ENCODE data around the gene PTPRD.

Gene PTPRD

DNA sequence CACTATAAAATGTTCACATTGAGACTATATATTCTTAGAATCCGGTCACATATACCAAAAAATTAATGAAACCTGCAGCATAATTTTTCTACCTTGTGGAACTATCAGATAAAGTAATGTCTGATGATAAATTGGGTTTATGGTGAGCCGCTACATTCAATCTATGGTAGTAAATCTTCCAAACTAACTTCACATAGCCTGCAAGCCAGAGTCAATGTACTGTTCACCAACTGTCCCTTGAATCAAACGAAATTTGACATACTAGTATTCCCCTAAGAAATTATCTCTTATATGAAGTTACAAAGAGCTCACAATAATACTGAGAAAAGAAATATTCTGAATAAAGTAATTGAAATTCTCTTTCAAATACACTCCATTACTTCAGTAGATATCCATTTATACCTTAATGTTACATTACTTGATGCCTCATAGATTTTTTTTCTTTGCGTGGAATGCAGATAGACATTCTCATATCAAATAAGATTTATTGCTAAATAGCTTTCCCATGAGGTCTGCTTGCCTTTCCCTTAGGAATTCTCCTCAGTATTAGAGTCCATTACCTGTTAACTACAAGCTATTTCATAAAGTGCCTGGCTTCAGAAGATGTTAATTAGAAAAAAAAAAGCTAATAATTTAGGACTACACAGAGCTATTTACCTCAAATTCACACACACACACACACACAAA lies 169.5 kb downstream of the PTPRD start:
- POLR2A ChIA-PET: no interaction called here
- no peaks in the 10 kb centered on the region for H3K4me1 ChIP-seq (ENCODE audit: control insufficient read depth, insufficient read depth, low read length)
- CTCF ChIA-PET: no interaction called here
- H3K27ac ChIP-seq (ENCODE audit: extremely low read depth, low read depth, low read length): no peak overlapping the region
- no peak overlapping the region for H3K4me3 ChIP-seq (ENCODE audit: low read depth, low read length)
- TF ChIP-seq ZNF473 (tag by site-specific recombination; IDR thresholded peaks at IDR 0.05): no peak
- TF ChIP-seq TRIM28 (IDR thresholded peaks at IDR 0.05; ENCODE audit: borderline replicate concordance, low read length): no peak
- TF ChIP-seq ZNF791 (tag by site-specific recombination; IDR thresholded peaks at IDR 0.05): no peak
- TF ChIP-seq ZNF239 (tag by site-specific recombination; IDR thresholded peaks at IDR 0.05): no peak
- no peak for TF ChIP-seq IKZF3 (tag by site-specific recombination; IDR thresholded peaks at IDR 0.05)
- TF ChIP-seq KLF8 (tag by site-specific recombination; IDR thresholded peaks at IDR 0.05): no peak
- TF ChIP-seq, protein P1, sequence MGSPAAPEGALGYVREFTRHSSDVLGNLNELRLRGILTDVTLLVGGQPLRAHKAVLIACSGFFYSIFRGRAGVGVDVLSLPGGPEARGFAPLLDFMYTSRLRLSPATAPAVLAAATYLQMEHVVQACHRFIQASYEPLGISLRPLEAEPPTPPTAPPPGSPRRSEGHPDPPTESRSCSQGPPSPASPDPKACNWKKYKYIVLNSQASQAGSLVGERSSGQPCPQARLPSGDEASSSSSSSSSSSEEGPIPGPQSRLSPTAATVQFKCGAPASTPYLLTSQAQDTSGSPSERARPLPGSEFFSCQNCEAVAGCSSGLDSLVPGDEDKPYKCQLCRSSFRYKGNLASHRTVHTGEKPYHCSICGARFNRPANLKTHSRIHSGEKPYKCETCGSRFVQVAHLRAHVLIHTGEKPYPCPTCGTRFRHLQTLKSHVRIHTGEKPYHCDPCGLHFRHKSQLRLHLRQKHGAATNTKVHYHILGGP (tag by site-specific recombination; IDR thresholded peaks at IDR 0.05): no peak
- TF ChIP-seq, protein P2, sequence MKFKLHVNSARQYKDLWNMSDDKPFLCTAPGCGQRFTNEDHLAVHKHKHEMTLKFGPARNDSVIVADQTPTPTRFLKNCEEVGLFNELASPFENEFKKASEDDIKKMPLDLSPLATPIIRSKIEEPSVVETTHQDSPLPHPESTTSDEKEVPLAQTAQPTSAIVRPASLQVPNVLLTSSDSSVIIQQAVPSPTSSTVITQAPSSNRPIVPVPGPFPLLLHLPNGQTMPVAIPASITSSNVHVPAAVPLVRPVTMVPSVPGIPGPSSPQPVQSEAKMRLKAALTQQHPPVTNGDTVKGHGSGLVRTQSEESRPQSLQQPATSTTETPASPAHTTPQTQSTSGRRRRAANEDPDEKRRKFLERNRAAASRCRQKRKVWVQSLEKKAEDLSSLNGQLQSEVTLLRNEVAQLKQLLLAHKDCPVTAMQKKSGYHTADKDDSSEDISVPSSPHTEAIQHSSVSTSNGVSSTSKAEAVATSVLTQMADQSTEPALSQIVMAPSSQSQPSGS (tag by site-specific recombination; IDR thresholded peaks at IDR 0.05; ENCODE audit: low read depth): no peak
- no peak for TF ChIP-seq MYNN (tag by site-specific recombination; IDR thresholded peaks at IDR 0.05; ENCODE audit: borderline replicate concordance)
- TF ChIP-seq KLF1 (tag by site-specific recombination; IDR thresholded peaks at IDR 0.05): no peak
- TF ChIP-seq KLF10 (tag by site-specific recombination; IDR thresholded peaks at IDR 0.05): no peak
- no peak for TF ChIP-seq ZFP3 (tag by site-specific recombination; IDR thresholded peaks at IDR 0.05; ENCODE audit: low read depth)
- no peak for TF ChIP-seq YY2 (tag by site-specific recombination; IDR thresholded peaks at IDR 0.05)
- H3K9me3 ChIP-seq (ENCODE audit: control insufficient read depth, insufficient read depth, low read depth, low read length): no peaks in the 10 kb centered on the region
- H3K36me3 ChIP-seq (ENCODE audit: control insufficient read depth in 2 of 2, insufficient read depth in 1 of 2, low read length in 2 of 2): no peaks in the 10 kb centered on the region

DNA sequence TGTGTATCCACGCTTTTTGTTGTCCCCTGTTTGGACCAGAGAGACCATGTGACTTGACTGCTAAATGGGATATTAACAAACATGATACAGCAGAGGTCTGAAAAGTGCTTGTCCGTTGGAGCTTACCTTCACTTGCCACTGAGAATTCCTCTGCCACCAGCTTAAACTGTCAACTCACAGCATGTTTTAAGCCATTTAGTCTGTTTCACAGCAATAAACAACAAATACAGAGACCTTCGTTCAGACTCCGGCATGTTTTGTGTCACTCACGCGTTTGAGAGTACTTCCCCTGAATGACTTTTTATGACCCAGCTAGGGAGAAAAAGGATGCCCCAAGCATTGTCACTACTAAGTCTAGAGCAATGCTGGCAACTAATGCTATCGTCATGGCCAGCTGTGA lies 173.8 kb downstream of the PTPRD start:
- H3K4me1 ChIP-seq (ENCODE audit: control insufficient read depth, insufficient read depth, low read length): no peaks in the 10 kb centered on the region
- H3K9me3 ChIP-seq (ENCODE audit: control insufficient read depth, insufficient read depth, low read depth, low read length): no peaks in the 10 kb centered on the region
- ChIA-PET POLR2A (no interaction called here), CTCF (no interaction called here)
- no peaks in the 10 kb centered on the region for H3K36me3 ChIP-seq (ENCODE audit: control insufficient read depth in 2 of 2, insufficient read depth in 1 of 2, low read length in 2 of 2)
- H3K4me3 ChIP-seq (ENCODE audit: low read depth, low read length): no peak overlapping the region
- H3K27ac ChIP-seq (ENCODE audit: extremely low read depth, low read depth, low read length): no peak overlapping the region
- TF ChIP-seq, protein P3, sequence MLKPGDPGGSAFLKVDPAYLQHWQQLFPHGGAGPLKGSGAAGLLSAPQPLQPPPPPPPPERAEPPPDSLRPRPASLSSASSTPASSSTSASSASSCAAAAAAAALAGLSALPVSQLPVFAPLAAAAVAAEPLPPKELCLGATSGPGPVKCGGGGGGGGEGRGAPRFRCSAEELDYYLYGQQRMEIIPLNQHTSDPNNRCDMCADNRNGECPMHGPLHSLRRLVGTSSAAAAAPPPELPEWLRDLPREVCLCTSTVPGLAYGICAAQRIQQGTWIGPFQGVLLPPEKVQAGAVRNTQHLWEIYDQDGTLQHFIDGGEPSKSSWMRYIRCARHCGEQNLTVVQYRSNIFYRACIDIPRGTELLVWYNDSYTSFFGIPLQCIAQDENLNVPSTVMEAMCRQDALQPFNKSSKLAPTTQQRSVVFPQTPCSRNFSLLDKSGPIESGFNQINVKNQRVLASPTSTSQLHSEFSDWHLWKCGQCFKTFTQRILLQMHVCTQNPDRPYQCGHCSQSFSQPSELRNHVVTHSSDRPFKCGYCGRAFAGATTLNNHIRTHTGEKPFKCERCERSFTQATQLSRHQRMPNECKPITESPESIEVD (tag by site-specific recombination; IDR thresholded peaks at IDR 0.05): no peak
- TF ChIP-seq ZNF16 (tag by site-specific recombination; IDR thresholded peaks at IDR 0.05; ENCODE audit: low read depth) (no peak), ZNF138 (tag by site-specific recombination; IDR thresholded peaks at IDR 0.05; ENCODE audit: borderline replicate concordance) (no peak), ZNF768 (tag by site-specific recombination; IDR thresholded peaks at IDR 0.05) (no peak), ZSCAN16 (tag by site-specific recombination; IDR thresholded peaks at IDR 0.05) (no peak), SCRT2 (tag by site-specific recombination; IDR thresholded peaks at IDR 0.05) (no peak), ZNF146 (tag by site-specific recombination; IDR thresholded peaks at IDR 0.05) (no peak), ZEB2 (tag by site-specific recombination; IDR thresholded peaks at IDR 0.05) (no peak), MEIS1 (CRISPR knock-in tag; IDR thresholded peaks at IDR 0.05; ENCODE audit: borderline replicate concordance) (no peak), GLIS1 (tag by site-specific recombination; IDR thresholded peaks at IDR 0.05) (no peak), TCF7L2 (IDR thresholded peaks at IDR 0.05; ENCODE audit: borderline replicate concordance, low read depth, low read length) (no peak)
- TF ChIP-seq, protein P4, sequence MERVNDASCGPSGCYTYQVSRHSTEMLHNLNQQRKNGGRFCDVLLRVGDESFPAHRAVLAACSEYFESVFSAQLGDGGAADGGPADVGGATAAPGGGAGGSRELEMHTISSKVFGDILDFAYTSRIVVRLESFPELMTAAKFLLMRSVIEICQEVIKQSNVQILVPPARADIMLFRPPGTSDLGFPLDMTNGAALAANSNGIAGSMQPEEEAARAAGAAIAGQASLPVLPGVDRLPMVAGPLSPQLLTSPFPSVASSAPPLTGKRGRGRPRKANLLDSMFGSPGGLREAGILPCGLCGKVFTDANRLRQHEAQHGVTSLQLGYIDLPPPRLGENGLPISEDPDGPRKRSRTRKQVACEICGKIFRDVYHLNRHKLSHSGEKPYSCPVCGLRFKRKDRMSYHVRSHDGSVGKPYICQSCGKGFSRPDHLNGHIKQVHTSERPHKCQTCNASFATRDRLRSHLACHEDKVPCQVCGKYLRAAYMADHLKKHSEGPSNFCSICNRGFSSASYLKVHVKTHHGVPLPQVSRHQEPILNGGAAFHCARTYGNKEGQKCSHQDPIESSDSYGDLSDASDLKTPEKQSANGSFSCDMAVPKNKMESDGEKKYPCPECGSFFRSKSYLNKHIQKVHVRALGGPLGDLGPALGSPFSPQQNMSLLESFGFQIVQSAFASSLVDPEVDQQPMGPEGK (tag by site-specific recombination; IDR thresholded peaks at IDR 0.05): no peak
- TF ChIP-seq, protein P1 (tag by site-specific recombination; IDR thresholded peaks at IDR 0.05): no peak
- TF ChIP-seq, protein P5, sequence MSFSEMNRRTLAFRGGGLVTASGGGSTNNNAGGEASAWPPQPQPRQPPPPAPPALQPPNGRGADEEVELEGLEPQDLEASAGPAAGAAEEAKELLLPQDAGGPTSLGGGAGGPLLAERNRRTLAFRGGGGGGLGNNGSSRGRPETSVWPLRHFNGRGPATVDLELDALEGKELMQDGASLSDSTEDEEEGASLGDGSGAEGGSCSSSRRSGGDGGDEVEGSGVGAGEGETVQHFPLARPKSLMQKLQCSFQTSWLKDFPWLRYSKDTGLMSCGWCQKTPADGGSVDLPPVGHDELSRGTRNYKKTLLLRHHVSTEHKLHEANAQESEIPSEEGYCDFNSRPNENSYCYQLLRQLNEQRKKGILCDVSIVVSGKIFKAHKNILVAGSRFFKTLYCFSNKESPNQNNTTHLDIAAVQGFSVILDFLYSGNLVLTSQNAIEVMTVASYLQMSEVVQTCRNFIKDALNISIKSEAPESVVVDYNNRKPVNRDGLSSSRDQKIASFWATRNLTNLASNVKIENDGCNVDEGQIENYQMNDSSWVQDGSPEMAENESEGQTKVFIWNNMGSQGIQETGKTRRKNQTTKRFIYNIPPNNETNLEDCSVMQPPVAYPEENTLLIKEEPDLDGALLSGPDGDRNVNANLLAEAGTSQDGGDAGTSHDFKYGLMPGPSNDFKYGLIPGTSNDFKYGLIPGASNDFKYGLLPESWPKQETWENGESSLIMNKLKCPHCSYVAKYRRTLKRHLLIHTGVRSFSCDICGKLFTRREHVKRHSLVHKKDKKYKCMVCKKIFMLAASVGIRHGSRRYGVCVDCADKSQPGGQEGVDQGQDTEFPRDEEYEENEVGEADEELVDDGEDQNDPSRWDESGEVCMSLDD (tag by site-specific recombination; IDR thresholded peaks at IDR 0.05): no peak
